ENCODE measurements around the gene PLCH1.

Gene PLCH1

GRCh38 chr3:155548195-155548594, 196.7 kb downstream of the PLCH1 start:
- TF ChIP-seq CTCF (IDR thresholded peaks at IDR 0.05; ENCODE audit: low read depth, low read length), result no peak
- Histone ChIP-seq H3K4me3 (ENCODE audit: low read depth, low read length) (no peak overlapping the region), H3K4me1 (no peaks in the 10 kb centered on the region), H3K36me3 (no peaks in the 10 kb centered on the region), H3K27me3 (no peaks in the 10 kb centered on the region), H3K9me3 (no peaks in the 10 kb centered on the region)
- no peak for DNase-seq

DNA sequence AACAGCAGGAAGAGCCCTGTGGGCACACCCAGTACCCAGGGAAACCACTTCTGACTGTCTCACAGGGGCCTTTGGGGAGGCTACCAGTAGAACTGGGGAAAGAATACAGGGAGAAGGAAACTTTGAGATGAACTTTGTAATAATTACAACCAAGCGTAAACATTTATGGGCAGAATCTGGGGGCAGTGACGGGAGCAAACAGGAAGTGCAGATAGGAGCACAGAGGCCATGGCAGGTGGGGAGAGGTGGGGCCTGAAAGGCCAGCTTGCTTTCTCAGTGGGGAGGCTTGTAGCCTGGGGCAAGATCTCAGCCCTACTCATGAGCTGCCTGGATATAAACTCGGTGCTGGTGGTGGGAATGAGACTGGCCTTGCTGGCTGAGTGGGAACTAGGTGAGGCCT, 209.8 kb downstream of the PLCH1 start:
- no peak for DNase-seq
- TF ChIP-seq CTCF (IDR thresholded peaks at IDR 0.05; ENCODE audit: low read depth, low read length), result no peak
- Histone ChIP-seq H3K27me3 (no peaks in the 10 kb centered on the region), H3K36me3 (no peaks in the 10 kb centered on the region), H3K9me3 (no peaks in the 10 kb centered on the region), H3K4me3 (ENCODE audit: low read depth, low read length) (no peak overlapping the region), H3K4me1 (no peaks in the 10 kb centered on the region)

- Histone ChIP-seq H3K4me3 (ENCODE audit: low read depth, low read length) (no peak overlapping the region), H3K4me1 (no peaks in the 10 kb centered on the region), H3K9me3 (no peaks in the 10 kb centered on the region), H3K36me3 (no peaks in the 10 kb centered on the region), H3K27me3 (no peaks in the 10 kb centered on the region)
- TF ChIP-seq CTCF (IDR thresholded peaks at IDR 0.05; ENCODE audit: low read depth, low read length), result no peak
- DNase-seq, result no peak
These were observed 216.3 kb downstream of the PLCH1 start for GRCh38 chr3:155528579-155528978.

- H3K4me3 ChIP-seq (ENCODE audit: low read depth, low read length), result no peak overlapping the region
- no peaks in the 10 kb centered on the region for H3K27me3 ChIP-seq
- TF ChIP-seq CTCF (IDR thresholded peaks at IDR 0.05; ENCODE audit: low read depth, low read length), result no peak
- H3K9me3 ChIP-seq, result no peaks in the 10 kb centered on the region
- no peak for DNase-seq
- H3K36me3 ChIP-seq, result no peaks in the 10 kb centered on the region
- no peaks in the 10 kb centered on the region for H3K4me1 ChIP-seq
These were observed 219.5 kb downstream of the PLCH1 start for GRCh38 chr3:155525324-155525833.

DNA sequence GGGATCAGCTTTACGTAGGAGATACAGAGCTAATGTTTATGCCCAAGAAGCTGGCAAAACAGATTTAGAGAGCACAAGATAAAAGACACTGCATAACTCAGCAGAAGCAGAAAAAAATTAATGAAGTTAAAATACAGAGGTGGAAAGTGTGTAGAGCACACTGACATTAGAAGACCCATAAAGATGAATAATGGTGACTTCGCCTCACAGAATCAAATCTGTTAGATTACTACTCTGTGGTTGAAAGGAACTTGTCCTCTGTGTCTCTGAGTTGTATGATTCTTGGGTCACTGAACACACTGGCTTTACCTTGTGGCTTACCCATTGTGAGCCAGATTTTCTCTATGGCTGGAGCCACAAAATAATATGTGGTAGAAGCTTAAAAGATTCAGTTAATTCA, 224.4 kb downstream of the PLCH1 start:
- no peak for DNase-seq
- no peaks in the 10 kb centered on the region for H3K36me3 ChIP-seq
- H3K9me3 ChIP-seq, result no peaks in the 10 kb centered on the region
- H3K4me3 ChIP-seq (ENCODE audit: low read depth, low read length), result no peak overlapping the region
- no peaks in the 10 kb centered on the region for H3K4me1 ChIP-seq
- no peak for TF ChIP-seq CTCF (IDR thresholded peaks at IDR 0.05; ENCODE audit: low read depth, low read length)
- H3K27me3 ChIP-seq, result no peaks in the 10 kb centered on the region

- H3K36me3 ChIP-seq, result no peaks in the 10 kb centered on the region
- DNase-seq, result no peak
- no peaks in the 10 kb centered on the region for H3K9me3 ChIP-seq
- no peaks in the 10 kb centered on the region for H3K4me1 ChIP-seq
- no peak overlapping the region for H3K4me3 ChIP-seq (ENCODE audit: low read depth, low read length)
- no peaks in the 10 kb centered on the region for H3K27me3 ChIP-seq
- TF ChIP-seq CTCF (IDR thresholded peaks at IDR 0.05; ENCODE audit: low read depth, low read length), result no peak
These were observed 225.8 kb downstream of the PLCH1 start for GRCh38 chr3:155519078-155519477.

Measured in BE2C (cell line).